HG03196 (cell line): Measurements from ENCODE around the gene SPON2.

Experiments used
- ATAC-seq: cut with Tn5 transposase; IDR thresholded peaks from one replicate; pipeline ENCODE4 v1.9.1; 2021; ENCODE audit not compliant: unreplicated experiment

The SPON2 gene

DNA sequence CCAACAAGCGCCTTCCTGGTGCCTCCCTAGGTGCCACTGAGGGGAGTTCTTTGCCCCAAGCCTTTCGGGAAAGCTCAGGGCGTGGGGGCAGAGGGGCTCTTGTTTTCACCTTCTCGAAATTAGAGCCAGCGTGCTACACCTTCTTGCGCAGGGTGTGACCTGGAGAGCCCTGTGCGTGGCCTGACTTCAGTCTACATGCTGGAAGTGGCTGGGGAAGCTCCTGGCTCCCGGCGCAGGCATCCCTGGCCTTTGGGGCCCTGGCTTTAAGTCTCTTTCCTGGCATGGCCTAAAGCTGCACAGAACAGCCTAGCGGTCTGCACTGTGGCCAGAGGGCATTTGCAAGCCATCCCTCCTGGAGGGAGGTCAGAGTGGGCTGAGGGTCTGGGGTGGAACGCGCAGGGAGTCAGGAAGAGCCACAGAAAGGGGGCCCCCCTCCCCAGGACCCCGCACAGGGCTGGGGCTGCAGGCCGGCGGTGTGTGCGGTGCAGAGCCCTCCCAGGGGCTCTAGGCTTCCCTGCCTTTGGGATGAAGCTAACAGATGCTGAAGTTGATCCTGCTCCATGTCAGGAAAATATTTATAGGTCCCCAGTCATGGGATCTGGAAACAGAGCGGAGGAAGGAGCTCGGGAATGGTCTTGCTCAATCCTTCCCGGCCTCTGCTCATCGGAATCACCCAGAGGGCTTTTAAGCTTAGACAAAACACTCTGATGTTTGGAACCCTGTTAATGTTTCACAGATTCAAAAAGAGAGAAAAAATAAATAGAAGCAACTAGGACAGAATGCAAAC is 781 bp upstream of the SPON2 start:
- no peak for ATAC-seq

DNA sequence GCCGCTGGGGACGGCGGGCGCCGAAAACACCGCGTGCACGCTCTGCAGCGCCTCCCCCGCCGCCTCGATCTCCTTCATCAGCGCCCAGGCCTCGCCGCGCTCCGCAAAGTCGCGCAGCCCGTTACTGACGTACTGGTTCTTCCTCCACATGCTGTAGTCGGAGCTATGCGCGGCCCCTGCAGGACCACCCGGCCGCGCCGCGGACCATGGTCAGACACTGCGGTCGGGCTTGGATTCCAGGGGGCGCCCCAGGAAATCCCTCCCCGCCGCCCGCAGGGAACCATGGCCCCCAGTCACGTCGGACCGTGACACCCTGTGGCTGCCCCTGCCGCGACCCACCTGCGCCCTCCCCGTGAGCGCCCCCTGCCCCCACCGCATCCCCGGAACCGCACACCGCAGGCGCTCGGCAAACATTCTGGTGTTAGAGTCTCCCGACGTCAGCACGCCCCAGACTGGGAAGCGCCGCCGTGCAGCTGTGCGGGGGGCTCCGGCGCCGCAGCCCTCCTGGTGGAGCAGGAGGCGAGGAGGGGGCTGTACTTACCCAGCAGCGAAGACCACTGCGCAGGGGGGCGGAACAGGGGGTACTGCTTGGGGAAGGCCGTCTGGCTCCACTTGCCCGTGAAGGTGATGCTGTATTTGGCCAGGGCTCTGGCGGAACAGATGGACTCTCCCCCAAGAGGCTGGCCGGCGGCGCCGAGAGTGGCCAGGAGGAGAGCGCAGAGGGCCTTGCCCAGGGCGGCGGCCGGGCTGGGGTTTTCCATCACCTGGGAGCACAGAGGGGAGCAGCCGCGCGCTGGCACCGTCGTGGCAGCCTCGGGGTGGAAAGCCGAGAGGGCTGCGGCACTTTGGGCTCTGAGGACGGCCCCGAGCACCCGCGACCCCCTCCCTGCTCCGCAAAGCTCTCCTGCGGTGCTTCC is 814 bp downstream of the SPON2 start:
- no peak for ATAC-seq

DNA sequence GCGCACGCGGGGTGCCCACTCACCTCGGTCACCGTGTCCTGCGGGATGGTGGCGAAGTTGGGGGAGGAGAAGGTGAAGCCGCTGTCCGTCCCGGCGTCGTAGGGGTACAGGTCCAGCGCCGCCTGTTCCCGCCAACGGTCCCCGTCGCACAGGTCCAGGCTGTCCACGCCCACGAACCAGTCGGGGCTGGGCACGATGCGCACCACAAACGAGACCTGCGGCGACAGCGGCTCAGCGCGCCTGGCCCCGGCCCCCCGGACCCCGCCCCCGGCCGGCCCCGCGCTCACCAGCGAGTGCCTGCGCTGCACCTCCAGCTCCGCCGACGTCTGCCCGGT is 1.4 kb downstream of the SPON2 start:
- ATAC-seq: no peak

DNA sequence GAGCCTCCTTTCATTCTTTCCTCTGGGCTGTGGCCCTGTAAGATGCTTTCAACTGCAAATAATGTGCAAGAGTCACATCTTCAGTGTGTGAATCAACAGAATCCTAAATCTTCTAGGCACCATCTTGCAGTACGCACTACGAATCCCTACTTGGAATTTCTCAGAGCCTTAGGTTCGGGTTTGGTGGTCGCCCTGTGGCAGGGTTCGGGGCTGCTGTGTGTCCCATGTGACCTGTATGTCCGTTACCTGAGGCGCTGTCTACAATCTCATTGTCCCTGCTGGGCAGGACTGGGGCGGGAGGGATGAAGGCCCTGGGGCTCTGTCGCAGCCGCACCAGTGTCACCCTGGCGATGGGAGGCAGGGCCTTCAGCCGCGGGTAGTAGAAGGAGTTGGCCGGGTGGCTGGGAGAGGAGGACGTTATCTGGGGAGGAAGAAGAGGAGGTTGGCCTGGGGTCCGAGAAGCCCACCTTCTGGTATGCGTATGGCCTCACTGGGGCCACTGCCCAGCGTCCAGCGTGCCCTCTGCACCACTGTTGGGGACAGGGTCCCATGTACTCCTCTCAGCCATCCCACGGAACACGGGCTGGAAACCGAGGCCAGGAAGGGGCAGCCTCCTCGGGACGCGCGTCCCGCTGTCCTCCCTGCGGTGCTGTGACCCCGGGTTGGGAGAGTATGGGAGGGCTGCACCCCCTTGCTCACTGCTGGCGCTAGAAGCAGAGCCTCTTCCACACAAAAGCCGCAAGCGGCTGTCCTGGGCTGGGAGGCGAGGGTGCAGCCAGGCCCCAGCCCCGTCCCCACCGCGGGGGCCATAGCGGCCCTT is 2.0 kb downstream of the SPON2 start:
- ATAC-seq: no peak

DNA sequence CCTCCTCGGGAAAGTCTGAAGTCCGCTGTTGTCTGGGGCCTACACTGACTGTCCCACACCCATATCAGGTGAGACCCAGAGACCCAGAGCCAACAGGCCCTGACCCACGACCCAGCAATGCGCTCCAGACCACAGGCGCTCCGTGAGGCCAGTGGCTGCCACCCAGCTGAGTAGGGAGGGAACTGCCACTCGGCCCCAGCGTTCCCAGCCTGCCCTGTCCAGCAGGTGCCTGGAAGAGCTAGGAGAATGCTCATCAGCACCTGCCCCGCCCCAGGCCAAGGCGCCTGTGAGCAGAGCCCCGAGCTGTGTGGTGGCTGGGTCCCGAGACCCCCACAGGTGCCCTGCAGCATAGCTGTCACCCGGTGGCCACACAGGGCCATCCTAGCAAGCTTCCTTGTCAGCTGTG is 2.7 kb downstream of the SPON2 start:
- ATAC-seq: no peak

DNA sequence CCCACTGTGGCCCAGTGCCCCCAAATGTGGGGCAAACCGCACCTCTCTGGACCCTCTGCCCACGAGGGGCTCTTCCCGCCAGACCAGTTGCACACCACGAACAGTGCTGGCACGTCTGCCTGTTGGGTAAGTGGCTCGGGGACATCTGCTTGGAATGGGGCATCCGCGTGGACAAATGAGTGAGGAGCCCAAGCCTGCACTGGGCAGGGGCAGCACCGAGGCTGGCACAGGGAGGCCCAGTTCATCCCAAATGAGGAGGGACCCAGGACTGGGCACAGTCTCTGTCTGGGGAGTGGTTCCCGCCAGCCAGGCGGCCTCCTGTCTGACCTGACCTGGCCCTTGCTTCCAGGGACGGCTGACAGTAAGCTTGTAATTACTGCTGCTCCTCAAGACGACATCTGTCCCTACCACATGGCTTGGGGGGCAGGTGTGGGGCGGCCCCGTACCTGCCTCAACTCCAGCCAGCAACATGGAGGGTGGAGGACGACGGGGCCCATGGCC is 3.2 kb downstream of the SPON2 start:
- no peak for ATAC-seq

DNA sequence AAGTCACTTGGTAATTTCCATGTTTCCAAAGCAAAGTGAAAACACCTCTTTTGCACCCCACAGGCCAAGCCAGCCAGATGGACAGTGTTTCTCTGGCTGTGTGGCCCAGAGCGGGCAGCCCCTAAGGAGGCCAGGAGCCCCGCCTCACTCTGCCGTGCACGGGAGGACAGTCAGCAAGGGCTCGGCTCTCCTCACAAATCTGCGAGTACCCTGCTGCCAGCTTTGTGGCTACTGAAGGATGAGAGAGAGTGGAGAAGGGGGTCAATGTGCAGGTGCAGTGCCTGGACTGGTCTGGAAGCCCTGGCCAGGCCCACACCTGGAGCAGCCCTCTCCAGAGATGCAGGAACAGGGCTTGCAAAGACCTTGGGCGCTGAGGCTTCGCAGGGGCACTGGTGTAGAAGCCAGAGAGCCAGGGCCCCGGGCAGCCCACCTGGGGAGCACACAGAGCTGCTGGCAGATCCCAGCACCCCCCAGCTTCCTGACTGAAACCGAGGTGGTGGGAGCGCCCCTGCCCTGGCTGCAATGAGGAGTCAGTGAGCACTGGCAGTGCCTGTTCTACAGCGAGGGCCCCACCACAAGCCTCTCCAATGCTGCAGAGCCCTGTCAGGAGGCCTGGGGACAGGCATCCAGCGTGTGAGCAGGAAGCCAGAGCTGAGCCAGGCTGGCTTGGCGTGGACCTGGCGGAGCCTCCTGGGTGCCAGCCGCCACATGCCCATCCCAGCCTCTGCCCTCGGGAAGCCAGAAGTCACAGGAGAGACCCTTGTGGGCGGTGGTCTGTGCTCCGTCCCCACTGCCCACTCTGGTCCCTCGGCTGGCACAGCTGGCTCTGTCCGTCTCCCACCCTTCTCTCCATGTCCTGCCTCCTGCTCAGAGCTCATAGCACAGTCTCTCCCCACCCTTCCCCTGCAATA is 3.9 kb downstream of the SPON2 start:
- no peak for ATAC-seq

DNA sequence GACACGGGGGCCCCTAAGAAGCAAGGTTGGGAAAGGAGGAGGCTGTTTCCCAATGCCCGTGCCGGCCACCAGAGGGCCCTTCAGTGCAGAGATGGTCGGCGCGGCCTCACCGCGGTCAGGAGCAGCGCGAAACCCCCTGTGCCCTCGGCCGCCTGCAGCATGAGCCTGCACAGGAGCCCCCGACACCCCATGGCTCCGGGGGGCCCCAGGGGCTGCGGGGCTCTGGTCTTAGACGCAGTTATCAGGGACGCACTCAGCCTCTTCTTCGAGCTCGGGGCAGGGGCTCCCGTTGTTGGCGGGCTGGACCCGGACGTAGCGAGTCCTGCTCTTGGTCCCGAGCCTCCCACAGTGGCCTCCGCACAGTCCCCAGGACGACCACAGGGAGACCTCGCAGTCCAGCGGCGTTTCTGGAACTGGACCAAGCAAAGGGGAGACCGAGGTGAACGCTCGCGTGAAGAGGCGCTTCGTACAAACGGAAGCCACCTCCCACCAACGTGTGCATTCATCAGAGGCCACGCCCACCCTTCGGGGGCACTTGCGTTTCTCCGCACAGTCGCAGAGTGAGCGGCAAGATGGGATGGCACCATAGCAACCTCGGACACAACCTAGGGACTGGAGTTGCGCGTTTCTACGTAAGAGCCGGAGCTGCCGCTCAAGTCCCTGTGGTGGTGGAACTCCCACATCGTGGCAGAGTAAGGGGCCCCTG is 5.0 kb downstream of the SPON2 start:
- ATAC-seq: peak; percentile 74

DNA sequence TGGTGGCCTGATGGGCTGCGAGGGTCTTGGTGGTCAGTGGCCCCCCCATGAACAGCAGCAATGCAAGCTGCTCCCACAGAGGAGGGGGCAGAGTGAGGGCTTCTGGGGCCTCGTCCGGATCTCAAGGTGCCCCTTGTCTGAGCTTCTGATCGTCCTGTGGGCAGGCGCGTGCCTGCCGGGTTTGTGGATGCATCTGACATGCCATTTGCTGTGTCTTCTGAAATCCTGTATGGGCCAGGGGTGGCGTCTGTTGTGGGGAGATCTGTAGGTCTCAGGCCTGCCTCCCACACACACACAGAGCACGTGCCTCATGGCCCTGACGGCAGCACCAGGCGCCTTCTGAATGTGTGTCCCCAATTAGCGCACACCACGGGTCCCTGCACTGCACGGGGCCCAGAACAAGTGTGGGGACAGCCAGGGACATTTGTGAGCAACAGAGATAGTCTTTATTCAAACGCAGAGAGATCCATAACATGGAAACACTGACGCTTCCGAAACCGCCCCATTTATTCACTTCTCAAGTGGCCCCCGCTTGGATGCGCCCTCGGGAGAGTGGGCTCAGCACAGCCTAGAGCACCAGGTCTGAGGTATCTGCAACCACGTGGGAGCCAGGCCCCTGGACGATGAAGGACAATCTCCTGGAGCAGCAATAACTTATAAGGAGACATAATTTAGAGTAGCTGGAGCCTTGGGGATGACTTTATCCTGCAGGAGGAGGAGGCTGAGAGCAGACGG is 5.7 kb downstream of the SPON2 start:
- ATAC-seq: no peak

DNA sequence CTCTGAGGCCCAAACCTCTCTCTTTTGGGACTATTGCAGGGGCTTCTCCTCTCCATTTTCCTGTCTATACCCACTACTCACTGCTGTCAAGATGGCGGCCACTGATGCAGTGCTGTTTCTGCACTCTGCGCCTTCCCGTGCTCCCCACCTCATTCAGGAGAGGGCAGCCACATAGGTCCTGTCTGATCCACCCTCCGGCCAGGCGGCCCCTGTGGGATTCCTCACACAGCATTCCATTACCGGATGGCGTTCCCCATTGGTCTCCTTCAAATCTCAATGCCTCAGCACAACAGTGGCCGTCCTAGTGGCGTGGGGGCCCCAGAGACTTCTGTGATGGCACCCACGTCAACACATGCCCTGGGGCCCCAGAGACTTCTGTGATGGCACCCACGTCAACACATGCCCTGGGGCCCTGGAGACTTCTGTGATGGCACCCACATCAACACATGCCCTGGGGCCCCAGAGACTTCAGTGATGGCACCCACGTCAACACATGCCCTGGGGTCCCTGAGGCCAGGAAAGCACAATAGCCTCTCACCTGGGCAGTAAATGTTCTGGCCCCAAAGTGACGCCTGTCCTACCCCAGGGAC is 7.3 kb downstream of the SPON2 start:
- ATAC-seq: no peak

DNA sequence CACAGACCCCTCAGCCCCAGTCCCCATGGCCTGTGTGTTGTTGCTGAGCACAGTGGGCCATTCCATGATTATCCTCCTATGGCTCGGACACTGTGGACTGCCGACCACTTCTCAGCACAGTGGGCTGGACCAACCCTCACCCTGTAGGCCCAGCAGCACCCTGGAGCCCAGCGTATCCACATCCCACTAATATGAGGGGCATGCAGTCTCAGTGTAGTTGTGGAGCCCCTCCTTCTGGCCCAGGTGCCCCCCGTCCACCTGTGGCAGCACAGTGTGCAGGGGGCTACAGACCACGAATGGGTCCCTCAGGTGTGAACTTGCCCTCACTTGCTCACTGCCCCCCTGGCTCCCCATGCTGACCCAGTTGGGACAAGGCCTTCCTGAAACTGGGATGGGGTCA is 7.9 kb downstream of the SPON2 start:
- no peak for ATAC-seq

DNA sequence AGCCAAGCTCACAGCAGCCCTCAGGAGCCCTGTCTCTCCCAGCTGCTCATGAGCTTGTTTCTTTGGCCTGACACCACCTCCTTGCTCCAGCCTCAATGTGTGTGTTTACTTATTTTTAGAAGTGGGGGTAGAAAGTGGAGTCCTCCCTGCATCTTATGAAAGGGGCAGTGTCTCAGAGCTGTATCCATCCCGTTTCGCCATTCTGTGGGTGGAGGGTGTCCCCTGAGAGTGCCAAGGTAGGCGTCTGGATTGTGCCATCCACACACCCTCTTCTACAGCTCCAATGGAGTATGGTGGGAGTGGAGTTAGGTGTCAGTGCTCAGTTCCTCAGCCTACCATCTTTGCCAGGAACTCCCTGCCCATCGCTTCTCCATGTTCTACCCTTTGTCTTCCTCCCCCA is 8.3 kb downstream of the SPON2 start:
- no peak for ATAC-seq

DNA sequence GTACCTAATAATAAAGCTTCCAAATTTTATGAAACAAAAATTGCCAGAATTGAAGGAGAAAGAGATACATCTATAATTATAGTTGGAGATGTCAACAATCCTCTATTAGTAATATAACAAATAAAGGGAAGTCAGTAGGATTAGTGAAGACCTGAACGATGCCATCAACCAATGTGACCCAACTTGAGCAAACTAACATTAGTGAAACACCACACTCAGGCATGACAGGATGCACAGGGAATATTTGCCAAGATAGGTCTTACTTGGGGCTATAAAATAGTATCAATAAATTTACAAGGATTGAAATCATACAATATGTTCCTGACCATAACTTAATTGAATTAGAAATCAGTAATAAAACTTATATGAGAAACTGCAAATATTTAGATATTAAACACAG is 12.0 kb downstream of the SPON2 start:
- no peak for ATAC-seq

DNA sequence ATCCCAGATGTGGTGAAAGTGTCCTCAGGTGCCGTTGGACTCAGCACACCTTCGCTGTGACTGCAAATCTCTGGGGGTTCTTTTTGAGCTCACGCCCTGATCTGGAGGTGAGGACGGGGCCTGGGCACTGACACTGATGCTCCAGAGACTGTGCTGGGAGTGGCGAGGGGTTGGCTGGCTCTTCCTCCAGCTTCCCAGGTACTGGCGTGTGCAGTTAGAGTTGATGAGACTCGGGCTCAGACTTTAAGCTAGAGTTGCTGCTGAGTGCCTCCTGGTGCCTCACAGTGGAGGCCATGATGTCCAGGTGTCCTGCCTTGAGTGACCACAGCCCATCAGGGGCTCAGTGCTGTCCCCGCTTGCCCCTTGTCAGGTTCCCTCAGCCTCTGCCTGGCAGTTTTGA is 16.3 kb downstream of the SPON2 start:
- no peak for ATAC-seq

DNA sequence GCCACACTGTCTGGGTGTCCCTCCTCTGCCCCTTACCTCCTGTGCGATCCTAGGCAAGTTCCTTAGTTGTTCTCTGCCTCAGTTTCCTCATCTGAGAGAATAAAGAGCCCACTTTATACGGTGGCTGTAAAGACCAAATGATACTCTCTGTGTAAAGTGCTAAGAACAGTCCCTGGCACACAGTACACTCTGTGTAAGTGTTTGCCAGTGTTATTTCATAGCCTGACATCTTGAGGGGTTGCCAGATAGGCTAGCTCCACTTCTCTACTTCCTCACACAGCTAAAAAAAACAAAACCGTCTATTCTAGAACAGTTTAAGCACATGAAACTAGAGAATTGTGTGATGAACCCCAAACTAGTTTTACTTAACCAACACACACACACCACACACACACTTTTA is 17.1 kb downstream of the SPON2 start:
- no peak for ATAC-seq

DNA sequence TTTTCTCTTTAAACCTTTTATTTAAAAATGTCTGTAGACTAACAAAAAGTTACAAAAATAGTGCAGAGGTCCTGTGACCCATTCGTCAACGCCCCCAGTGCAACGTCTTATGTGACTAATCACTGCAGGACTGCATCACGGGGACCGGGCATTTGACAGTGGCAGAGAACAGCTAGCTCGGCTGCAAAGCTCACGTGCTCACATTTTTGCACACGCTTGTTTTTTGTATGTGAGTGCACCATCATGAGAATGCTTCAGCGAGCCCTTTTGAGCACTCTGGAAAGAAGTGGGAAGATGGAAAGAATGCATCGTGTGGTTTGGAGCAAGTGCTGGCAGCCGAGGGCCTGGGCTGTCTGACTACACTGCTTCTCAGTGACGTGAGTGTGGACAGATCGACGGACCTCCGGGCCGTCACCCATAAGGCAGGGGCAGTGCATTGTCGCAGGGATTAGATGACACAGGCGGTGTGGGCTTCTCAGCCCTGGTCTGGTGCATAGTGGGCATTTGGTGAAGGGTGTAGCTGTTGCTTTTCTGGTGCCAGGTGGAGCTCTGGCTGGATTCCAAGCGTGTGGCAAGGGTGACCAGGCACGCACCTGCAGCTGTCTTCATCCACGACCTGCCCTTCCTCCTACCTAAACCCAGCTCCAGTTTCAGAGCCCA is 17.7 kb downstream of the SPON2 start:
- no peak for ATAC-seq

DNA sequence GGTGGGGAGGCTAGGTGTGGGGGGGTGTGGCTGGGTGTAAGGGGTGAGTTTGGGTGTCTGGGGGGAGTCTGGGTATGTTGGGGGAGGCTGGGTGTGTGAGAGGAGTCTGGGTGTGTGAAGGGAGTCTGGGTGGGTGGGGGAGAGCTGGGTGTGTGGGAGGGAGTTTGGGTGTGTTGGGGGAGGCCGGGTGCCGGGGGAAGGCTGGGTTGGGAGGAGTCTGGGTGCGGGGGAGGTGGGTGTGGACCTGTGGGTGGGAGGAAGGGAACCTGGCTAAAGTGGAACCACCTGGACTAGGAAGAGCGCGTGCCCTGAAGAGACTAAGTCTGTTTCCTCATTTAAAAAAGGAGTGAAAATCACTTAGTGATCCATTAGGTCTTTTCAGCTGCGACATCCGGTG is 18.3 kb downstream of the SPON2 start:
- ATAC-seq: no peak

DNA sequence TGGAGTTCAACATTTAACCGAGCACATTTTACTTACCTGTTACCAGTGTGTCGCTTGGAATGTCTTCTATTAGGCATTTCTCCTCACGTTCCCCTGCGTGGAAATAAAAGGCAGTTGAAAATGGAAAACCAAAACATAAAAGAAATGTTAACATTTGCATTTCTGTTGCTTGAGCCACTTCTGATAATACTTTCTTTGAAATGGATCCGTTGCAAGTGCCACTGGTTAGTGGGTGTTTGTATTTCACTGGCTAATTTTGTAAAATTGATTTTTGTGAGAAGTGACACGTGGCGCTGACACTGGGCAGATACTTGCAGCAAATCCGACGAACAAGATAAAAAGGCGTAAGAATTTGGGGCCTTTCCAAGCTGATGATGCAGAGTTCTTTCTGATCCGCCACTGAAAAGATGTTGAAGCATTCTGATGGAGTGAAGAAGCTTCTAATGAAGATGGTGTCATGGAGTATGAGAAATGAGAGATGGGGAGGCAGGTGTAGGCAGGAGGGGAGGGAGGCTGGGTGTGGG is 18.8 kb downstream of the SPON2 start:
- ATAC-seq: no peak
